MM.1S (cell line): ENCODE data around the gene PXMP4.

Experiments
- EZH2 ChIP-seq: fragments of 300-600 bp; sonication (generic); optimal IDR thresholded peaks from 2 replicates; pipeline ENCODE3; 2017; ENCODE audit warnings: low read depth, mild to moderate bottlenecking, antibody characterized with exemption, low read length, mixed read lengths
- TF ChIP-seq, protein P1 (sequence below): fragments of 300-600 bp; sonication (generic); IDR thresholded peaks from 2 replicates; pipeline ENCODE4 v1.5.1; 2016; ENCODE audit warnings: antibody characterized with exemption, low read length, mixed read lengths

DNA sequence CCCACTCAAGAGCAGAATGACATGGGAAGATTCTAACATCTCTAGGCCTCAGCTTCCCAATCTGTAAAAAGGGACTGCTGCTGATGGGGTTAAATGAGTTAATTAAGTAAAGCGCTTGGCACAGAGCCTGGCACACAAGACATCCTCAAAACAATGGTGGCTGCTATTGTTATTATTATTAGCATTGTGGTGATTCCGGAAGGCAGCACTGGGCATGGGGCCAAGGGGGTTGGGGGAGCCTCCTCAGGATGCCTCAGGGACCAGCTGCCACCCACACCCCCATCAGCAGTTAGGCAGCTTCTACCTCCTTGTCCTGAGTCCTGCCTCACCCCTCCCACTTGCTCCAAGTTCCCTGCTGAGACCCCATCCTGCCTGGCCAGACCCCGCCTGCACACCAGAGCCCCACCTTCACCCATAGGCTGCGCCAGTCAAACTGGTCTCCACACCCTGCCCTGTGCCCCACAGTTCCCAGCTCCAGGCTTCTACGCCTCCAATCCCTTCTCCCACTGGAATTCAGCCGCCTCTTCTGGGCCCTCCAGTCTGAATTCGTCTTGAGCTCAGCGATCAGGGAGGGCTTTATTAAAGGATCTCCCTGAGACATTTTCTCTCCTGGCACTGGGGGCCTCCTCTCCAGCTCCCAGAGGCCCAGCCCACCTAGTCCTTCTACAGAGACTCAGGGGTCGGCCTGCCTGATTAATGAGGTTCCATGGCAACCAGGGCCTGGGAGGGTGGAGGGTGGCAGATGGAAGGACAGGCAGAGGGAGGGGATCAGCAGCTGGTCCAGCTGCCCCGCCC lies 35.4 kb downstream of the PXMP4 start:
- TF ChIP-seq, protein P1, sequence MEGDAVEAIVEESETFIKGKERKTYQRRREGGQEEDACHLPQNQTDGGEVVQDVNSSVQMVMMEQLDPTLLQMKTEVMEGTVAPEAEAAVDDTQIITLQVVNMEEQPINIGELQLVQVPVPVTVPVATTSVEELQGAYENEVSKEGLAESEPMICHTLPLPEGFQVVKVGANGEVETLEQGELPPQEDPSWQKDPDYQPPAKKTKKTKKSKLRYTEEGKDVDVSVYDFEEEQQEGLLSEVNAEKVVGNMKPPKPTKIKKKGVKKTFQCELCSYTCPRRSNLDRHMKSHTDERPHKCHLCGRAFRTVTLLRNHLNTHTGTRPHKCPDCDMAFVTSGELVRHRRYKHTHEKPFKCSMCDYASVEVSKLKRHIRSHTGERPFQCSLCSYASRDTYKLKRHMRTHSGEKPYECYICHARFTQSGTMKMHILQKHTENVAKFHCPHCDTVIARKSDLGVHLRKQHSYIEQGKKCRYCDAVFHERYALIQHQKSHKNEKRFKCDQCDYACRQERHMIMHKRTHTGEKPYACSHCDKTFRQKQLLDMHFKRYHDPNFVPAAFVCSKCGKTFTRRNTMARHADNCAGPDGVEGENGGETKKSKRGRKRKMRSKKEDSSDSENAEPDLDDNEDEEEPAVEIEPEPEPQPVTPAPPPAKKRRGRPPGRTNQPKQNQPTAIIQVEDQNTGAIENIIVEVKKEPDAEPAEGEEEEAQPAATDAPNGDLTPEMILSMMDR, result no peak
- no peak for TF ChIP-seq EZH2
